HepG2 (cell line): ENCODE measurements around the gene ZNF793. TPM values are rescaled to one million over a fixed set of nuclear protein-coding genes. Genes with fewer than 3 reads are reported as not detected.

Experiments
- IRX3 ChIP-seq: sonication (generic); formaldehyde crosslinking; IDR thresholded peaks from 2 replicates; pipeline ENCODE4 v1.8.1; 2023; ENCODE audit warnings: mild to moderate bottlenecking, low read depth, missing genetic modification reagents, borderline replicate concordance
- KLF13 ChIP-seq: sonication (generic); formaldehyde crosslinking; IDR thresholded peaks from 2 replicates; pipeline ENCODE4 v1.4.0; 2020; ENCODE audit warnings: mild to moderate bottlenecking, missing genetic modification reagents
- SIX4 ChIP-seq: sonication (generic); formaldehyde crosslinking; IDR thresholded peaks from 2 replicates; pipeline ENCODE4 v1.4.0; 2020; ENCODE audit warnings: missing genetic modification reagents
- TBX2 ChIP-seq: sonication (generic); formaldehyde crosslinking; IDR thresholded peaks from 2 replicates; pipeline ENCODE4 v1.5.0; 2020; ENCODE audit warnings: missing genetic modification reagents, mild to moderate bottlenecking, borderline replicate concordance
- TRIM24 ChIP-seq: sonication (generic); formaldehyde crosslinking; IDR thresholded peaks from 2 replicates; pipeline ENCODE4 v1.8.0; 2022; ENCODE audit warnings: mild to moderate bottlenecking, missing genetic modification reagents
- UBTF ChIP-seq: sonication (generic); formaldehyde crosslinking; IDR thresholded peaks from 2 replicates; pipeline ENCODE4 v1.4.0; 2020; ENCODE audit warnings: mild to moderate bottlenecking, missing genetic modification reagents
- ZNF577 ChIP-seq: sonication (generic); formaldehyde crosslinking; IDR thresholded peaks from 2 replicates; pipeline ENCODE4 v1.4.0; 2020; ENCODE audit warnings: mild to moderate bottlenecking, low read depth, missing genetic modification reagents, borderline replicate concordance
- ZNF597 ChIP-seq: sonication (generic); formaldehyde crosslinking; IDR thresholded peaks from 2 replicates; pipeline ENCODE4 v1.5.0; 2020; ENCODE audit warnings: missing genetic modification reagents
- ZNF704 ChIP-seq: sonication (generic); formaldehyde crosslinking; IDR thresholded peaks from 2 replicates; pipeline ENCODE4 v1.8.1; 2023; ENCODE audit warnings: mild to moderate bottlenecking, inconsistent platforms, moderate library complexity, missing genetic modification reagents, borderline replicate concordance
- ZNF792 ChIP-seq: IDR thresholded peaks from 2 replicates; pipeline ENCODE4 v1.6.1; 2016
- polyA plus RNA-seq, 8 experiments: library from polyadenylated mRNA; depleted of rRNA in 3 of 8; stranded (reverse) in 7 of 8; unstranded in 1 of 8; fragments of >200 nt; fragmentation: Illumina TruSeq in 4 of 8; extraction: Trizol in 4 of 8; gene quantifications; 2 replicates each; pipeline versions ENCODE4 v1.2.1 to v1.2.3, GENCODE V29; 2011 to 2016; ENCODE audit warnings: low read depth in 4 of 8, missing spikeins in 1 of 8, mixed read lengths in 1 of 8; ENCODE audit not compliant: insufficient read depth in 1 of 8
- total RNA-seq, 5 experiments: library from RNA; depleted of rRNA; stranded (reverse); fragments of >200 nt; fragmentation: Illumina TruSeq; extraction: Trizol; gene quantifications; 2 replicates each; pipeline ENCODE4 v1.2.3, GENCODE V29; 2016; ENCODE audit warnings: low read depth in 1 of 5
- TF ChIP-seq, protein P1 (sequence below): sonication (generic); formaldehyde crosslinking; IDR thresholded peaks from 2 replicates; pipeline ENCODE4 v1.5.1; 2020; ENCODE audit warnings: mild to moderate bottlenecking, missing genetic modification reagents, borderline replicate concordance
- TF ChIP-seq, protein P2 (sequence below): sonication (generic); formaldehyde crosslinking; IDR thresholded peaks from 2 replicates; pipeline ENCODE4 v1.9.0; 2021; ENCODE audit warnings: mild to moderate bottlenecking, missing genetic modification reagents

The ZNF793 gene
- total and polyA plus RNA-seq, 2 of the 13 experiments (the other 11 are each of a cell fraction or from before 2014, with no cell fraction given) = 0.13 to 0.35 TPM

GRCh38 chr19:37466798-37467607 is 39.7 kb upstream of the ZNF793 start, which contains the start of gene ZNF569 (continued):
- TF ChIP-seq ZNF704 (CRISPR knock-in tag) (peak; percentile 59; the same call in 1 of the 2 replicates), UBTF (peak; percentile 89), ZNF597 (CRISPR knock-in tag) (no peak), KLF13 (CRISPR knock-in tag) (no peak), TRIM24 (CRISPR knock-in tag) (no peak), TBX2 (peak; percentile 43; the same call in 1 of the 2 replicates), IRX3 (peak; percentile 76; the same call in 1 of the 2 replicates), ZNF792 (CRISPR knock-in tag) (peak; percentile 54; the same call in 1 of the 2 replicates), SIX4 (CRISPR knock-in tag) (no peak; the same call in 1 of the 2 replicates), ZNF577 (CRISPR knock-in tag) (no peak)
- TF ChIP-seq, protein P1, sequence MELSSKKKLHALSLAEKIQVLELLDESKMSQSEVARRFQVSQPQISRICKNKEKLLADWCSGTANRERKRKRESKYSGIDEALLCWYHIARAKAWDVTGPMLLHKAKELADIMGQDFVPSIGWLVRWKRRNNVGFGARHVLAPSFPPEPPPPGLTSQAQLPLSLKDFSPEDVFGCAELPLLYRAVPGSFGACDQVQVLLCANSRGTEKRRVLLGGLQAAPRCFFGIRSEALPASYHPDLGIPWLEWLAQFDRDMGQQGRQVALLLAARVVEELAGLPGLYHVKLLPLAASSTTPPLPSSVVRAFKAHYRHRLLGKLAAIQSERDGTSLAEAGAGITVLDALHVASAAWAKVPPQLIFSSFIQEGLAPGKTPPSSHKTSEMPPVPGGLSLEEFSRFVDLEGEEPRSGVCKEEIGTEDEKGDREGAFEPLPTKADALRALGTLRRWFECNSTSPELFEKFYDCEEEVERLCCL = peak; percentile 87; the same call in 1 of the 2 replicates
- TF ChIP-seq, protein P2, sequence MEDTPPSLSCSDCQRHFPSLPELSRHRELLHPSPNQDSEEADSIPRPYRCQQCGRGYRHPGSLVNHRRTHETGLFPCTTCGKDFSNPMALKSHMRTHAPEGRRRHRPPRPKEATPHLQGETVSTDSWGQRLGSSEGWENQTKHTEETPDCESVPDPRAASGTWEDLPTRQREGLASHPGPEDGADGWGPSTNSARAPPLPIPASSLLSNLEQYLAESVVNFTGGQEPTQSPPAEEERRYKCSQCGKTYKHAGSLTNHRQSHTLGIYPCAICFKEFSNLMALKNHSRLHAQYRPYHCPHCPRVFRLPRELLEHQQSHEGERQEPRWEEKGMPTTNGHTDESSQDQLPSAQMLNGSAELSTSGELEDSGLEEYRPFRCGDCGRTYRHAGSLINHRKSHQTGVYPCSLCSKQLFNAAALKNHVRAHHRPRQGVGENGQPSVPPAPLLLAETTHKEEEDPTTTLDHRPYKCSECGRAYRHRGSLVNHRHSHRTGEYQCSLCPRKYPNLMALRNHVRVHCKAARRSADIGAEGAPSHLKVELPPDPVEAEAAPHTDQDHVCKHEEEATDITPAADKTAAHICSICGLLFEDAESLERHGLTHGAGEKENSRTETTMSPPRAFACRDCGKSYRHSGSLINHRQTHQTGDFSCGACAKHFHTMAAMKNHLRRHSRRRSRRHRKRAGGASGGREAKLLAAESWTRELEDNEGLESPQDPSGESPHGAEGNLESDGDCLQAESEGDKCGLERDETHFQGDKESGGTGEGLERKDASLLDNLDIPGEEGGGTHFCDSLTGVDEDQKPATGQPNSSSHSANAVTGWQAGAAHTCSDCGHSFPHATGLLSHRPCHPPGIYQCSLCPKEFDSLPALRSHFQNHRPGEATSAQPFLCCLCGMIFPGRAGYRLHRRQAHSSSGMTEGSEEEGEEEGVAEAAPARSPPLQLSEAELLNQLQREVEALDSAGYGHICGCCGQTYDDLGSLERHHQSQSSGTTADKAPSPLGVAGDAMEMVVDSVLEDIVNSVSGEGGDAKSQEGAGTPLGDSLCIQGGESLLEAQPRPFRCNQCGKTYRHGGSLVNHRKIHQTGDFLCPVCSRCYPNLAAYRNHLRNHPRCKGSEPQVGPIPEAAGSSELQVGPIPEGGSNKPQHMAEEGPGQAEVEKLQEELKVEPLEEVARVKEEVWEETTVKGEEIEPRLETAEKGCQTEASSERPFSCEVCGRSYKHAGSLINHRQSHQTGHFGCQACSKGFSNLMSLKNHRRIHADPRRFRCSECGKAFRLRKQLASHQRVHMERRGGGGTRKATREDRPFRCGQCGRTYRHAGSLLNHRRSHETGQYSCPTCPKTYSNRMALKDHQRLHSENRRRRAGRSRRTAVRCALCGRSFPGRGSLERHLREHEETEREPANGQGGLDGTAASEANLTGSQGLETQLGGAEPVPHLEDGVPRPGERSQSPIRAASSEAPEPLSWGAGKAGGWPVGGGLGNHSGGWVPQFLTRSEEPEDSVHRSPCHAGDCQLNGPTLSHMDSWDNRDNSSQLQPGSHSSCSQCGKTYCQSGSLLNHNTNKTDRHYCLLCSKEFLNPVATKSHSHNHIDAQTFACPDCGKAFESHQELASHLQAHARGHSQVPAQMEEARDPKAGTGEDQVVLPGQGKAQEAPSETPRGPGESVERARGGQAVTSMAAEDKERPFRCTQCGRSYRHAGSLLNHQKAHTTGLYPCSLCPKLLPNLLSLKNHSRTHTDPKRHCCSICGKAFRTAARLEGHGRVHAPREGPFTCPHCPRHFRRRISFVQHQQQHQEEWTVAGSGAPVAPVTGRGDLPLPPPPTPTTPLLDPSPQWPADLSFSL (CRISPR knock-in tag) = 0 out of 2 replicates have a peak, but pooled peaks have one; percentile 34
